Thyroid gland (tissue), 4 donors: ENCODE data around the gene HMX2. TPM values are rescaled to one million over a fixed set of nuclear protein-coding genes. Genes with fewer than 3 reads are reported as not detected.

Source experiments
- DNase-seq, 2 donors: peaks; one replicate each; pipeline ENCODE4 v3.0.0-alpha.2; 2019
- H3K27ac ChIP-seq, 3 donors: fragments of 200-600 bp; sonication (generic); 1 replicate in 2 of 3; 2 replicates in 1 of 3; pipeline ENCODE4 v1.5.1; 2016 to 2019; ENCODE audit warnings: mild to moderate bottlenecking in 1 of 3, moderate library complexity in 1 of 3
- H3K27me3 ChIP-seq: fragments of 200-600 bp; sonication (generic); one replicate; pipeline ENCODE4 v1.5.1; 2019
- H3K36me3 ChIP-seq, 2 donors: fragments of 200-600 bp; sonication (generic); one replicate each; pipeline ENCODE4 v1.5.1; 2016 to 2019
- H3K4me1 ChIP-seq, 2 donors: fragments of 200-600 bp; sonication (generic); one replicate each; pipeline ENCODE4 v1.5.1; 2017 to 2019
- H3K4me3 ChIP-seq, 3 donors: fragments of 200-600 bp; sonication (generic); replicated peaks in 1 of 3; 1 replicate in 2 of 3; 2 replicates in 1 of 3; pipeline ENCODE4 v1.5.1; 2016; ENCODE audit warnings: mild to moderate bottlenecking in 1 of 3
- H3K9me3 ChIP-seq: fragments of 200-600 bp; sonication (generic); one replicate; pipeline ENCODE4 v1.5.1; 2017
- CTCF ChIP-seq, 6 experiments: fragments of 200-600 bp in 3 of 6; fragments of 450-650 bp in 3 of 6; sonication (generic) in 3 of 6; IDR thresholded peaks; one replicate each; pipeline ENCODE4 v1.5.1; 2016 to 2019; ENCODE audit warnings: antibody characterized with exemption in 6 of 6, mild to moderate bottlenecking in 2 of 6, inconsistent platforms in 1 of 6, moderate library complexity in 1 of 6
- POLR2A ChIP-seq, 2 donors: fragments of 450-650 bp; IDR thresholded peaks; one replicate each; pipeline ENCODE4 v1.6.1; 2017; ENCODE audit warnings: antibody characterized with exemption in 2 of 2, mild to moderate bottlenecking in 2 of 2, moderate library complexity in 1 of 2
- WGBS, 2 donors: methylation state at CpG; one replicate each; pipeline ENCODE4 v1.1.5; 2017; 5-methylcytosine and 5-hydroxymethylcytosine counted together
- intact Hi-C: fragments of 100-400 bp; cut with DNase I; formaldehyde crosslinking; loops from one replicate; pipeline ENCODE4 v1.15.1; 2023
- total RNA-seq, 4 donors: library from RNA; depleted of rRNA; stranded (reverse); fragments of >200 nt; gene quantifications; one replicate each; pipeline ENCODE4 v1.2.3, GENCODE V29; 2016

The HMX2 gene
- total RNA-seq, 4 donors from 2014 or later, result not detected

- H3K9me3 ChIP-seq, result no peaks in the 10 kb centered on the region
- peaks cover 74% of the 10 kb centered on the region for H3K27me3 ChIP-seq
- no peak for DNase-seq
- peaks cover 1 to 14% of the 10 kb centered on the region in 2 donors for H3K4me1 ChIP-seq
- intact Hi-C loops, result no loop called here
- TF ChIP-seq POLR2A (IDR thresholded peaks at IDR 0.05), result no peak
- TF ChIP-seq CTCF (IDR thresholded peaks at IDR 0.05), result no peak
- no peak overlapping the region for H3K4me3 ChIP-seq
- no peaks in the 10 kb centered on the region for H3K36me3 ChIP-seq
- WGBS, 2 donors, result 3 to 4% methylated on average over 18 to 33 of the region's 33 CpGs
- H3K27ac ChIP-seq, result no peak overlapping the region
Measured at GRCh38 chr10:123142701-123143161, 5.2 kb upstream of the HMX2 start.

- Histone ChIP-seq H3K4me1 (peaks cover 0 to 19% of the 10 kb centered on the region in 2 donors), H3K36me3 (no peaks in the 10 kb centered on the region), H3K27ac (no peak overlapping the region), H3K4me3 (no peak overlapping the region), H3K27me3 (peaks cover 71% of the 10 kb centered on the region), H3K9me3 (no peaks in the 10 kb centered on the region)
- intact Hi-C loops, result no loop called here
- 5 to 11% methylated on average over 18 to 32 of the region's 33 CpGs for WGBS, 2 donors
- DNase-seq, result no peak
- TF ChIP-seq POLR2A (IDR thresholded peaks at IDR 0.05) (no peak), CTCF (IDR thresholded peaks at IDR 0.05) (no peak)
Measured at GRCh38 chr10:123143162-123143824, 4.6 kb upstream of the HMX2 start.

DNA sequence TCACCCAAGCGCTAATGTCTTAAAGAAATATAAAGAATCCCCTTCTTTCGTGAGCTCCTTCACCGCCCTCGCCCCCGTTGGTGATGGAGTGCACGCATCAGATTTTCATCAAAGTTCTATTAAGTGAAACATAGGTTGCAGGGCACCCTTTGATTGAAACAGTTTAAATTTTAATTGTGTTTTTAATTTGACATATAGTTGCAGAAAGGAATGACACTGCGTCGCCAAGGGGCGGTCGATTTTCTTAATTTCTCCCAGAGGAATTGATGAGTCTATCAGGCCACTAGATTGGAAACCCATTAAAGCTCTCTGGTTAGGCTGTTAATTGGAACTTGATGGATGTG, 4.1 kb upstream of the HMX2 start:
- Histone ChIP-seq H3K9me3 (no peaks in the 10 kb centered on the region), H3K27ac (no peak overlapping the region), H3K4me1 (peaks cover 0 to 23% of the 10 kb centered on the region in 2 donors), H3K4me3 (no peak overlapping the region), H3K36me3 (no peaks in the 10 kb centered on the region), H3K27me3 (peaks cover 70% of the 10 kb centered on the region)
- DNase-seq, result no peak
- no peak for TF ChIP-seq CTCF (IDR thresholded peaks at IDR 0.05)
- intact Hi-C loops, result no loop called here
- 6 to 11% methylated on average over 10 of the region's 10 CpGs for WGBS, 2 donors

DNA sequence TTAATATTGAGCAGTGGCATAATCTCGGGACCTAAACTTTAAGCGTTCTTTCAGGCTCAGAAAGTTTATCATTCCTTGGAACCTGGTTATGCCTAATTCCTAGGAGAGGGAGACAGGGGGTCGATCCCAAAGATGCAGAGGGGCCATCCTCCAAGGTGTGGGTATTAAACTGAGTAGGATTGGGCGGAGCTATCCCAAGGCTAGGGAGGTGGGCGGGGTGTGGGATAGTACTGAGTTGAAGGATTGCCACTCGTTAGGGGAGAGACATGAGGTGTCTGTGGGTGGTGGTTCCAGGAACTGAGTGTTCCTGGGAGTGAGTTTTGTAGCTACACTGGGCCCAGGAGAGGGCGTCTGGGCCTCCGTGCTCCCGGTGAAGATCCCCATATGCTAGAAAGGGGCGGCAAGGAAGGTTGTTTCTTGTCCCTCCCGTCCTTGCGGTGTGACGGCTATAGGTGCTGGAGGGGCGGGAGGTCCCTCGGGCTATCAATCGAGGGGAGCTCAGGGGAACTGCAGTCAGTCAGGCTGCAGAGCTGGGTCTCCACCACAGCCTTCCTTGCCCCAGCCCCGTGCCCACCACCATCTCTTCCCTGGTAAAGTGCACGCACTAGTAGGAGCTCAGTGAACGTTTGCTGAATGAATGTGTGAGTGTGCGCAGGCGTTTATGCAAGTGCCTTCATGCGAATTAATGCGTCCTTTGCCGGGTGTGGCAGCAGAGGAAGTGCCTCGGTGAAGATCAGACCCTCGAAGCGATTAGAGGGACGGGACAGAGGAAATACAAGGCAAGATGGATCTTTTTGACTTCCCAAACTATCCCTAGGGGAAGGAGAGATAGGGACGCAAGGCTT, 3.0 kb upstream of the HMX2 start:
- WGBS, 2 donors, result 3 to 4% methylated on average over 26 to 27 of the region's 29 CpGs
- no peak for DNase-seq
- Histone ChIP-seq H3K27me3 (peaks cover 70% of the 10 kb centered on the region), H3K27ac (no peak overlapping the region), H3K4me3 (no peak overlapping the region), H3K36me3 (no peaks in the 10 kb centered on the region), H3K4me1 (peaks cover 0 to 29% of the 10 kb centered on the region in 2 donors), H3K9me3 (no peaks in the 10 kb centered on the region)
- intact Hi-C loops, result no loop called here
- TF ChIP-seq CTCF (IDR thresholded peaks at IDR 0.05) (no peak), POLR2A (IDR thresholded peaks at IDR 0.05) (no peak)

- no peaks in the 10 kb centered on the region for H3K9me3 ChIP-seq
- H3K4me3 ChIP-seq, result no peak overlapping the region
- no peak for TF ChIP-seq CTCF (IDR thresholded peaks at IDR 0.05)
- peaks cover 70% of the 10 kb centered on the region for H3K27me3 ChIP-seq
- H3K36me3 ChIP-seq, result no peaks in the 10 kb centered on the region
- H3K4me1 ChIP-seq, result peaks cover under 1 to 33% of the 10 kb centered on the region in 2 donors
- no peak overlapping the region for H3K27ac ChIP-seq
- WGBS, 2 donors, result 2 to 3% methylated on average over 13 to 14 of the region's 14 CpGs
- intact Hi-C loops, result no loop called here
- no peak for DNase-seq
Measured at GRCh38 chr10:123145542-123146012, 2.4 kb upstream of the HMX2 start.
